Measurements from ENCODE around the gene MT1HL1.

DNA sequence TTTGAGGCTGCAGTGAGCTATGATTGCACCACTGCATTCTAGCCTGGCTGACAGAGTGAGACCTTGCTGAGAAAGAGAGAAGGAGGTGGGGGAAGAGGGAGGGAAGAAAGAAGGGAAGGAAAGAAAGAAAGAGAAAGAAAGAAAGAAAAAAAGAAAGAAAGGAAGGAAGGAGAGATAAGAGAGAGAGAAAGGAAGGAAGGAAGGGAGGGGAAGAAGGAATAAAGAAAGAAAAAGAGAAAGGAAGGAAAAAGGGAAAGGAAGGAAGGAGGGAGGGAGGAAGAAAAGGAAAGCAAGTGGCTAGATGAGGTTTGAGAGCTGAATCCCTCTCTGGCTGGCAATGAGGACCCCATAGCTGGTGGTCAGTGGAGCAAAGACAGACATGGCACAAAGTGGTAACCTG is 20.4 kb downstream of the MT1HL1 start:
- TF ChIP-seq, protein P1, sequence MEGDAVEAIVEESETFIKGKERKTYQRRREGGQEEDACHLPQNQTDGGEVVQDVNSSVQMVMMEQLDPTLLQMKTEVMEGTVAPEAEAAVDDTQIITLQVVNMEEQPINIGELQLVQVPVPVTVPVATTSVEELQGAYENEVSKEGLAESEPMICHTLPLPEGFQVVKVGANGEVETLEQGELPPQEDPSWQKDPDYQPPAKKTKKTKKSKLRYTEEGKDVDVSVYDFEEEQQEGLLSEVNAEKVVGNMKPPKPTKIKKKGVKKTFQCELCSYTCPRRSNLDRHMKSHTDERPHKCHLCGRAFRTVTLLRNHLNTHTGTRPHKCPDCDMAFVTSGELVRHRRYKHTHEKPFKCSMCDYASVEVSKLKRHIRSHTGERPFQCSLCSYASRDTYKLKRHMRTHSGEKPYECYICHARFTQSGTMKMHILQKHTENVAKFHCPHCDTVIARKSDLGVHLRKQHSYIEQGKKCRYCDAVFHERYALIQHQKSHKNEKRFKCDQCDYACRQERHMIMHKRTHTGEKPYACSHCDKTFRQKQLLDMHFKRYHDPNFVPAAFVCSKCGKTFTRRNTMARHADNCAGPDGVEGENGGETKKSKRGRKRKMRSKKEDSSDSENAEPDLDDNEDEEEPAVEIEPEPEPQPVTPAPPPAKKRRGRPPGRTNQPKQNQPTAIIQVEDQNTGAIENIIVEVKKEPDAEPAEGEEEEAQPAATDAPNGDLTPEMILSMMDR (IDR thresholded peaks at IDR 0.05; ENCODE audit: control extremely low read depth in 1 of 3, insufficient read depth in 1 of 3, low read depth in 1 of 3, low read length in 3 of 3), result no peak
- TF ChIP-seq NRF1 (IDR thresholded peaks at IDR 0.05; ENCODE audit: low read depth, low read length), result no peak
- TF ChIP-seq BRCA1 (IDR thresholded peaks at IDR 0.05; ENCODE audit: low read depth, low read length), result no peak
- no peak for TF ChIP-seq POLR2AphosphoS5 (IDR thresholded peaks at IDR 0.05; ENCODE audit: low read depth, low read length)
- TF ChIP-seq, protein P2, sequence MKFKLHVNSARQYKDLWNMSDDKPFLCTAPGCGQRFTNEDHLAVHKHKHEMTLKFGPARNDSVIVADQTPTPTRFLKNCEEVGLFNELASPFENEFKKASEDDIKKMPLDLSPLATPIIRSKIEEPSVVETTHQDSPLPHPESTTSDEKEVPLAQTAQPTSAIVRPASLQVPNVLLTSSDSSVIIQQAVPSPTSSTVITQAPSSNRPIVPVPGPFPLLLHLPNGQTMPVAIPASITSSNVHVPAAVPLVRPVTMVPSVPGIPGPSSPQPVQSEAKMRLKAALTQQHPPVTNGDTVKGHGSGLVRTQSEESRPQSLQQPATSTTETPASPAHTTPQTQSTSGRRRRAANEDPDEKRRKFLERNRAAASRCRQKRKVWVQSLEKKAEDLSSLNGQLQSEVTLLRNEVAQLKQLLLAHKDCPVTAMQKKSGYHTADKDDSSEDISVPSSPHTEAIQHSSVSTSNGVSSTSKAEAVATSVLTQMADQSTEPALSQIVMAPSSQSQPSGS (IDR thresholded peaks at IDR 0.05; ENCODE audit: low read length), result no peak
- no peak for TF ChIP-seq BACH1 (IDR thresholded peaks at IDR 0.05; ENCODE audit: low read length)
- TF ChIP-seq EZH2 (IDR thresholded peaks at IDR 0.05; ENCODE audit: low read depth, low read length, severe bottlenecking), result no peak
- no peak for TF ChIP-seq HDAC2 (IDR thresholded peaks at IDR 0.05; ENCODE audit: borderline replicate concordance in 1 of 2, low read depth in 2 of 2, low read length in 2 of 2)
- TF ChIP-seq TEAD4 (IDR thresholded peaks at IDR 0.05; ENCODE audit: low read depth, low read length), result no peak
